GM12891 (cell line): Measurements from ENCODE around the gene ZMIZ2.
"Not testable (repeated sequence)": the region's sequence is repeated elsewhere in the genome, so short reads cannot be mapped to it uniquely, and the experiment has no call there.

Experiments used
- DNase-seq: peaks from one replicate; pipeline ENCODE4 v3.0.0; 2011; ENCODE audit warnings: low spot score; ENCODE audit not compliant: insufficient read length
- FAIRE-seq: peaks from 2 replicates; lab custom pipeline; 2011; peaks lifted over from hg19 to GRCh38; lab: Jason Lieb, UNC
- PAX5 ChIP-seq: IDR thresholded peaks from 2 replicates; pipeline ENCODE4 v1.6.1; 2011; ENCODE audit warnings: low read length, moderate library complexity, mild to moderate bottlenecking; ENCODE audit not compliant: insufficient read depth, severe bottlenecking
- POLR2A ChIP-seq: IDR thresholded peaks from 2 replicates; pipeline ENCODE4 v1.6.1; 2011; ENCODE audit warnings: low read depth, low read length, control low read depth
- POLR2AphosphoS5 ChIP-seq: IDR thresholded peaks from 2 replicates; pipeline ENCODE4 v1.6.1; 2011; ENCODE audit warnings: low read depth, low read length, control low read depth
- POU2F2 ChIP-seq: IDR thresholded peaks from 2 replicates; pipeline ENCODE4 v1.6.1; 2011; ENCODE audit warnings: low read depth, mild to moderate bottlenecking, control low read depth, low read length, moderate library complexity
- SPI1 ChIP-seq: IDR thresholded peaks from 2 replicates; pipeline ENCODE4 v1.6.1; 2011; ENCODE audit warnings: low read depth, low read length, control low read depth
- TAF1 ChIP-seq: IDR thresholded peaks from 2 replicates; pipeline ENCODE4 v1.6.1; 2011; ENCODE audit warnings: low read depth, low read length, control low read depth

ZMIZ2 gene

GRCh38 chr7:44797329-44798258 is 48.9 kb downstream of the ZMIZ2 start:
- DNase-seq: peak; percentile 57
- peak; percentile 71 for FAIRE-seq
- TF ChIP-seq SPI1: 0 out of 2 replicates have a peak, but pooled peaks have one; percentile 1
- TF ChIP-seq PAX5: no peak
- TF ChIP-seq POLR2AphosphoS5: peak; percentile 89
- no peak for TF ChIP-seq POU2F2
- peak; percentile 37; the same call in 1 of the 2 replicates for TF ChIP-seq TAF1
- TF ChIP-seq POLR2A: peak; percentile 82

- no peak for FAIRE-seq
- TF ChIP-seq PAX5: no peak
- TF ChIP-seq TAF1: no peak
- TF ChIP-seq SPI1: no peak
- TF ChIP-seq POLR2AphosphoS5: no peak
- no peak for TF ChIP-seq POU2F2
- TF ChIP-seq POLR2A: no peak
Measured at GRCh38 chr7:44798649-44799305, 50.1 kb downstream of the ZMIZ2 start.

DNA sequence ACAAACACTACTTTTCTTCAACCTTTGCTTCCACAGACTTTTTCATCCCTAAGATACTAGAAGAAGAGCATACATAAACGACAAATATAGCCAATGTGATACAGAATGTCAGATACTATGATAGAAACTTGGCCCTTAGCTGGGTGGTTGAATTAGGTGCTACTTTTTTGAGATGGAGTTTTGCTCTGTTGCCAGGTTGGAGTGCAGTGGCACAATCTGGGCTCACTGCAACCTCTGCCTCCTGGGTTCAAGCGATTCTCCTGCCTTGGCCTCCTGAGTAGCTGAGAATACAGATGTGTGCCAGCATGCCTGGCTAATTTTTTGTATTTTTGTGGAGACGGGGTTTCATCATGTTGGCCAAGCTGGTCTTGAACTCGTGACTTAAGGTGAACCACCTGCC is 51.3 kb downstream of the ZMIZ2 start:
- TF ChIP-seq POLR2AphosphoS5 (no peak), PAX5 (no peak), SPI1 (no peak), TAF1 (no peak), POLR2A (no peak), POU2F2 (no peak)
- no peak for FAIRE-seq
- no peak for DNase-seq

More at GRCh38 chr7:44798649-44799305, 50.1 kb downstream of the ZMIZ2 start:
- no peak for DNase-seq

DNA sequence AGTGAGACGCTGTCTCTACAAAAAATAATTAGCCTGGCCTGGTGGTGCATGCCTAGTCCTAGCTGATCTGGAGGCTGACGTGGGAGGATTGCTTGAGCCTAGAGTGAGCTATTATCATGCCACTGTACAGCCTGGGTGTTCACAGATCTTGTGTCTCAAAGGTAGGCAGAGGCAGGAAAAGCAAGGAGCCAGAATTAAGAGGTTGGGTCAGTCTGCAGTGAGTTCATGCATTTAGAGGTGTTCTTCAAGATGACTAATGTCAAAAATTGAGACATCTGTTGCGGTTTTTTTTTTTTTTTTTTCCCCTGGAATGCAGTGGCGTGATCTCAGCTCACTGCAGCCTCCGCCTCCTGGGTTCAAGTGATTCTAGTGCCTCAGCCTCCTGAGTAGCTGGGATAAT is 53.2 kb downstream of the ZMIZ2 start:
- TF ChIP-seq POU2F2 (no peak), POLR2A (peak; percentile 71), SPI1 (no peak), POLR2AphosphoS5 (0 out of 2 replicates have a peak, but pooled peaks have one; percentile 23)
- FAIRE-seq (no peak), DNase-seq (no peak)

DNA sequence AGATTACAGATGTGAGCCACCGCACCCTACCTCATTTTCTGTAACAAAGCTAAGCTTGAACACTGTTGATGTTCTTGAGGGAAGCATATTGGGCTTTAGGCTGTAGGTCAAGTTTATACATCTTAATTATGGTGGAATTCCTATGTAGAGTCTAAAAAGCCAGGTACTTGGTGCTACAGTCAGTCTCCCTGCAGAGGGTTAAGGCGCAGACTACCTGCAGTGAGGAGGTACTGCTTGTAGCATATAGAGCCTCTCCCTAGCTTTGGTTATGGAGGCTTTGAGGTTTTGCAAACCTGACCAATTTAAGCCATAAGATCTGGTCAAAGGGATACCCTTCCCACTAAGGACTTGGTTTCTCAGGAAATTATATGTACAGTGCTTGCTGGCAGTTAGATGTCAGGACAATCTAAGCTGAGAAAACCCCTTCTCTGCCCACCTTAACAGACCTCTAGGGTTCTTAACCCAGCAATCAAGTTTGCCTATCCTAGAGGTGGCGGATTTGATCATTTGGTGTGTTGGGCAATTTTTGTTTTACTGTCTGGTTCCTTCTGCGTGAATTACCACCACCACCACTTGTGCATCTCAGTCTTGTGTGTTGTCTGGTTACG is 53.9 kb downstream of the ZMIZ2 start:
- no peak for FAIRE-seq
- DNase-seq: no peak
- TF ChIP-seq POLR2A: peak; percentile 58
- TF ChIP-seq POLR2AphosphoS5: peak; percentile 70; the same call in 1 of the 2 replicates
- no peak for TF ChIP-seq POU2F2
- TF ChIP-seq SPI1: no peak
- no peak for TF ChIP-seq TAF1

DNA sequence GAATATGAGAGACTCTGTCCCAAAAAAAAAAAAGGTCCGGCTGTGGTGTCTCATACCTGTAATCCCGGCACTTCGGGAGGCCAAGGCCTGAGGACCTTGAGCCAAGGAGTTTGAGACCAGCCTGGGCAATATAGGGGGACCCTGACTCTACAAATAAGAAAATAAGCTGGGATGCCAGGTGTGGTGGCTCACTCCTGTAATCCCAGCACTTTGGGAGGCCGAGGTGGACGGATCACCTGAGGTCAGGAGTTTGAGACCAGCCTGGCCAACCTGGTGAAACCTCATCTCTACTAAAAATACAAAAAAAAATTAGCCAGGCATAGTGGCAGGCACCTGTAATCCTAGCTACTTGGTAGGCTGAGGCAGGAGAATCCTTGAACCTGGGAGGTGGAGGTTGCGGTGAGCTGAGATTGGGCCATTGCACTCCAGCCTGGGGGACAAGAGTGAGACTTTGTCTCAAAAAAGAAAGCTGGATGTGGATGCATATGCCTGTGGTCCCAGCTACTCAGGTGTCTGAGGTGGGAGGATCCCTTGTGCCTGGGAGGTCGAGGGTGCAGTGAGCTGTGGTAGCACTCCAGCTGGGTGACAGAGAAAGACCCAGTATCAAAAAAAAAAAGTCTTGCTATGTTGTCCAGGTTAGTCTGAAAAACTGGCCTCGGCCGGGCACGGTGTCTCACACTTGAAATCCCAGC is 55.3 kb downstream of the ZMIZ2 start:
- not testable (repeated sequence) for DNase-seq, FAIRE-seq
- peak; percentile 61 for TF ChIP-seq POLR2AphosphoS5

DNA sequence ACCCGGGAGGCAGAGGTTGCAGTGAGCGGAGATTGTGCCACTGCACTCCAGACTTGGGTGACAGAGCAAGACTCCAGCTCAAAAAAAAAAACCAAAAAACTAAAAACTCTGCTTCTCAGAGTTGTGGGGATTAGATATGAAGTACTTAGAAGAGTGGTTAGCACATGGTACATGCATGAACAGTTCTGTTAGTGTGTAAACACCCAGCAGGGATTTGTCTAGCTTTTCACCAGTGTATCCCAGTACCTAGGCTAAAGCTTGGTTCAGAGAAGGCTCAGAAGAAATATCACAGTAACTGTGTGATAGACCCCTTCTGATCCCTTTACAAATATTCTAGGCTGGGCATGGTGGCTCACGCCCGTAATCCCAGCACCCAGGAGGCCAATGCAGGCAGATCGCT is 57.3 kb downstream of the ZMIZ2 start:
- TF ChIP-seq TAF1: no peak
- TF ChIP-seq POLR2A: no peak
- TF ChIP-seq POLR2AphosphoS5: no peak
- no peak for TF ChIP-seq PAX5
- no peak for TF ChIP-seq POU2F2
- TF ChIP-seq SPI1: no peak
- no peak for DNase-seq
- FAIRE-seq: no peak

GRCh38 chr7:44808914-44809393 is 60.3 kb downstream of the ZMIZ2 start:
- TF ChIP-seq POU2F2 (no peak), TAF1 (no peak), POLR2AphosphoS5 (no peak), SPI1 (no peak), PAX5 (no peak), POLR2A (no peak)
- FAIRE-seq (no peak), DNase-seq (no peak)

GRCh38 chr7:44811093-44811492 is 62.4 kb downstream of the ZMIZ2 start:
- TF ChIP-seq SPI1: no peak
- no peak for TF ChIP-seq POU2F2
- TF ChIP-seq POLR2A: no peak
- no peak for TF ChIP-seq PAX5
- no peak for TF ChIP-seq POLR2AphosphoS5
- TF ChIP-seq TAF1: no peak
- DNase-seq: no peak
- FAIRE-seq: peak; percentile 87
